HepG2 (cell line): Measurements from ENCODE around the gene SNRPD3. TPM values are rescaled to one million over a fixed set of nuclear protein-coding genes. Genes with fewer than 3 reads are reported as not detected.

Experiments
- ATAC-seq: fragments of 200-7000 bp; cut with Tn5 transposase; 3 replicates; pipeline ENCODE4 v1.9.1; 2020; ENCODE audit warnings: mild to moderate bottlenecking, moderate library complexity
- BruUV-seq: library from RNA; stranded (reverse); fragments of 400-500 nt; replicated peaks from 2 replicates; lab custom pipeline; 2021; lab: Mats Ljungman, UMichigan
- CTCF ChIA-PET: fragments of 300-600 bp; formaldehyde crosslinking; extraction: SDS; loops from one replicate; lab custom pipeline; 2021; ENCODE audit warnings: low total read pairs, inconsistent platforms, low intra/inter-chr PET ratio; lab: Yijun Ruan, JAX
- POLR2A ChIA-PET: fragments of 350-600 bp; sonication (Branson Sonifier 250); formaldehyde crosslinking; loops from one replicate; lab custom pipeline; 2020; ENCODE audit warnings: antibody characterized with exemption, inconsistent platforms; lab: Yijun Ruan, JAX
- DNase-seq: peaks from one replicate; pipeline ENCODE4 v3.0.0-alpha.2; 2015; ENCODE audit warnings: low spot score
- FAIRE-seq: peaks from 3 replicates; lab custom pipeline; 2011; peaks lifted over from hg19 to GRCh38; lab: Jason Lieb, UNC
- H2AFZ ChIP-seq: one replicate; pipeline ENCODE4 v1.6.1; 2011; ENCODE audit warnings: low read length, inconsistent platforms
- H3K27ac ChIP-seq: fragments of 300-600 bp; 3 replicates; pipeline ENCODE4 v1.8.0; 2011; ENCODE audit warnings: mixed run types, mild to moderate bottlenecking, mixed read lengths, low read length, inconsistent platforms; ENCODE audit not compliant: insufficient read depth; ENCODE audit errors: extremely low read length
- H3K27me3 ChIP-seq, 2 experiments: fragments of 200-600 bp in 1 of 2; 2 replicates in 1 of 2; 3 replicates in 1 of 2; pipeline versions ENCODE4 v1.6.0 to v1.8.0; 2011; ENCODE audit warnings: low read length in 2 of 2, mild to moderate bottlenecking in 2 of 2, moderate library complexity in 2 of 2, inconsistent platforms in 1 of 2; ENCODE audit not compliant: insufficient read depth in 2 of 2, control insufficient read depth in 1 of 2
- H3K36me3 ChIP-seq, 2 experiments: fragments of 200-600 bp in 1 of 2; replicated peaks in 1 of 2; 2 replicates in 1 of 2; 3 replicates in 1 of 2; pipeline versions ENCODE4 v1.5.1 to v1.8.0; 2011; ENCODE audit warnings: low read length in 2 of 2, inconsistent platforms in 1 of 2; ENCODE audit not compliant: insufficient read depth in 2 of 2, control insufficient read depth in 1 of 2
- H3K4me1 ChIP-seq: 2 replicates; pipeline ENCODE4 v1.5.1; 2012; ENCODE audit warnings: low read length, inconsistent platforms; ENCODE audit not compliant: insufficient read depth
- H3K4me2 ChIP-seq: 2 replicates; pipeline ENCODE4 v1.6.0; 2011; ENCODE audit warnings: low read depth, low read length, inconsistent platforms
- H3K4me3 ChIP-seq, 3 experiments: fragments of 200-600 bp in 1 of 3; sonication (generic), shearing (Covaris generic) in 1 of 3; replicated peaks in 1 of 3; 2 replicates each; pipeline ENCODE4 v1.5.1; 2011 to 2016; ENCODE audit warnings: low read length in 3 of 3, inconsistent platforms in 2 of 3, low read depth in 2 of 3, mild to moderate bottlenecking in 2 of 3, control low read depth in 1 of 3, mixed read lengths in 1 of 3; ENCODE audit not compliant: insufficient read depth in 1 of 3
- H3K79me2 ChIP-seq: one replicate; pipeline ENCODE4 v1.6.1; 2011; ENCODE audit warnings: low read length, inconsistent platforms; ENCODE audit not compliant: insufficient read depth
- H3K9ac ChIP-seq: 2 replicates; pipeline ENCODE4 v1.6.0; 2011; ENCODE audit warnings: mild to moderate bottlenecking, low read depth, low read length, inconsistent platforms; ENCODE audit not compliant: insufficient read depth
- H3K9me3 ChIP-seq: 2 replicates; pipeline ENCODE4 v1.5.1; 2012; ENCODE audit warnings: mild to moderate bottlenecking, low read length
- H4K20me1 ChIP-seq: 2 replicates; pipeline ENCODE4 v1.6.0; 2011; ENCODE audit warnings: inconsistent platforms, mild to moderate bottlenecking, low read length, moderate library complexity; ENCODE audit not compliant: insufficient read depth
- ATF7-NPFF ChIP-seq: sonication (generic); formaldehyde crosslinking; IDR thresholded peaks from 2 replicates; pipeline ENCODE4 v1.8.1; 2023; ENCODE audit warnings: mild to moderate bottlenecking, low read depth, missing genetic modification reagents, moderate library complexity
- BRD4 ChIP-seq: sonication (generic); formaldehyde crosslinking; IDR thresholded peaks from 2 replicates; pipeline ENCODE4 v1.4.0; 2020; ENCODE audit warnings: missing genetic modification reagents
- CEBPG ChIP-seq: IDR thresholded peaks from 2 replicates; pipeline ENCODE4 v1.6.1; 2016
- EP300 ChIP-seq, 3 experiments: sonication (generic) in 1 of 3; formaldehyde crosslinking in 1 of 3; IDR thresholded peaks; 2 replicates each; pipeline versions ENCODE4 v1.5.1 to v1.6.1; 2011 to 2020; ENCODE audit warnings: low read depth in 2 of 3, low read length in 2 of 3, borderline replicate concordance in 1 of 3, improper control_type of control experiment in 1 of 3, mild to moderate bottlenecking in 1 of 3, missing genetic modification reagents in 1 of 3, moderate library complexity in 1 of 3
- MAFG ChIP-seq: sonication (generic); formaldehyde crosslinking; IDR thresholded peaks from 2 replicates; pipeline ENCODE4 v1.5.1; 2020; ENCODE audit warnings: mild to moderate bottlenecking, missing genetic modification reagents
- MEF2D ChIP-seq: sonication (generic); formaldehyde crosslinking; IDR thresholded peaks from 2 replicates; pipeline ENCODE4 v1.5.1; 2020; ENCODE audit warnings: mild to moderate bottlenecking, missing genetic modification reagents
- MZF1 ChIP-seq: sonication (generic); formaldehyde crosslinking; IDR thresholded peaks from 2 replicates; pipeline ENCODE4 v1.8.1; 2023; ENCODE audit warnings: mild to moderate bottlenecking, missing genetic modification reagents, borderline replicate concordance
- NFE2L2 ChIP-seq: fragments of 150-350 bp; IDR thresholded peaks from 2 replicates; pipeline ENCODE4 v1.6.1; 2014; ENCODE audit warnings: low read length
- REPIN1 ChIP-seq: sonication (generic); formaldehyde crosslinking; IDR thresholded peaks from 2 replicates; pipeline ENCODE4 v1.8.0; 2022; ENCODE audit warnings: missing genetic modification reagents, low read depth, mild to moderate bottlenecking, borderline replicate concordance
- TAF1 ChIP-seq: sonication (generic); formaldehyde crosslinking; IDR thresholded peaks from 2 replicates; pipeline ENCODE4 v1.4.0; 2020; ENCODE audit warnings: missing genetic modification reagents
- ZBTB4 ChIP-seq: sonication (generic); formaldehyde crosslinking; IDR thresholded peaks from 2 replicates; pipeline ENCODE4 v1.4.0; 2020; ENCODE audit warnings: missing genetic modification reagents, mild to moderate bottlenecking, borderline replicate concordance
- ZFP41 ChIP-seq: sonication (generic); formaldehyde crosslinking; IDR thresholded peaks from 2 replicates; pipeline ENCODE4 v1.4.0; 2020; ENCODE audit warnings: mild to moderate bottlenecking, missing genetic modification reagents, borderline replicate concordance
- ZNF451 ChIP-seq: sonication (generic); formaldehyde crosslinking; IDR thresholded peaks from 2 replicates; pipeline ENCODE4 v1.5.0; 2020; ENCODE audit warnings: mild to moderate bottlenecking, missing genetic modification reagents
- ZNF766 ChIP-seq: sonication (generic); formaldehyde crosslinking; IDR thresholded peaks from 2 replicates; pipeline ENCODE4 v1.5.0; 2020; ENCODE audit warnings: missing genetic modification reagents, borderline replicate concordance
- ZXDC ChIP-seq: sonication (generic); formaldehyde crosslinking; IDR thresholded peaks from 2 replicates; pipeline ENCODE4 v1.5.0; 2020; ENCODE audit warnings: mild to moderate bottlenecking, missing genetic modification reagents
- WGBS: methylation state at CpG from one replicate; pipeline ENCODE4 v1.1.6; 2017; ENCODE audit warnings: low lambda C conversion rate; 5-methylcytosine and 5-hydroxymethylcytosine counted together
- in situ Hi-C: cut with HindIII; loops from 2 replicates; pipeline ENCODE4 v1.10.0; 2017; ENCODE audit warnings: low pct_unique_long_range_greater_than_20kb; ENCODE audit not compliant: extremely low pct_ligation_motif_present
- intact Hi-C: fragments of 100-400 bp; cut with micrococcal nuclease; formaldehyde crosslinking; loops from one replicate; pipeline ENCODE4 v1.10.0; 2022; ENCODE audit not compliant: unreplicated experiment
- polyA plus RNA-seq, 8 experiments: library from polyadenylated mRNA; depleted of rRNA in 3 of 8; stranded (reverse) in 7 of 8; unstranded in 1 of 8; fragments of >200 nt; fragmentation: Illumina TruSeq in 4 of 8; extraction: Trizol in 4 of 8; gene quantifications; 2 replicates each; pipeline versions ENCODE4 v1.2.1 to v1.2.3, GENCODE V29; 2011 to 2016; ENCODE audit warnings: low read depth in 4 of 8, missing spikeins in 1 of 8, mixed read lengths in 1 of 8; ENCODE audit not compliant: insufficient read depth in 1 of 8
- total RNA-seq, 5 experiments: library from RNA; depleted of rRNA; stranded (reverse); fragments of >200 nt; fragmentation: Illumina TruSeq; extraction: Trizol; gene quantifications; 2 replicates each; pipeline ENCODE4 v1.2.3, GENCODE V29; 2016; ENCODE audit warnings: low read depth in 1 of 5

Gene SNRPD3
- total and polyA plus RNA-seq, 2 of the 13 experiments (the other 11 are each of a cell fraction or from before 2014, with no cell fraction given), result 110 to 209 TPM

GRCh38 chr22:24510637-24511625 is 44.9 kb upstream of the SNRPD3 start:
- 52% methylated on average over 10 of the region's 10 CpGs for WGBS
- 0 out of 6 replicates have a peak overlapping the region, but pooled peaks of 1 of the 3 experiments have one; percentile 5 for H3K4me3 ChIP-seq
- H3K36me3 ChIP-seq, result no peaks in the 10 kb centered on the region
- H3K4me2 ChIP-seq, result peak overlapping the region; percentile 25; the same call in 1 of the 2 replicates
- no peak overlapping the region; the same call in 1 of the 2 replicates for H3K9ac ChIP-seq
- H4K20me1 ChIP-seq, result no peaks in the 10 kb centered on the region
- peak; percentile 51 for DNase-seq
- ATAC-seq, result no peak
- peak overlapping the region; percentile 55 for H3K27ac ChIP-seq
- H3K4me1 ChIP-seq, result peaks cover 100% of the 10 kb centered on the region
- H3K27me3 ChIP-seq, result no peaks in the 10 kb centered on the region
- H3K79me2 ChIP-seq, result no peaks in the 10 kb centered on the region
- intact Hi-C loops, result no loop called here
- POLR2A ChIA-PET, result interaction anchor here (0.6 to 1.6 kb wide), 3 partner anchors 10 to 40 kb away, joined by 3 to 4 read pairs (median 4); no protein-coding TSS in a partner anchor
- FAIRE-seq, result no peak
- BruUV-seq, result no TSS peak
- no peak overlapping the region for H2AFZ ChIP-seq
- in situ Hi-C loops, result loop anchor here (10.0 kb wide), 1 partner anchor 186 kb away; no protein-coding TSS in a partner anchor
- CTCF ChIA-PET, result no interaction called here
- no peaks in the 10 kb centered on the region for H3K9me3 ChIP-seq
- no peak for TF ChIP-seq REPIN1
- peak; percentile 81 for TF ChIP-seq CEBPG (CRISPR knock-in tag)
- TF ChIP-seq ATF7-NPFF (CRISPR knock-in tag), result no peak
- no peak for TF ChIP-seq ZNF451 (CRISPR knock-in tag)
- peak; percentile 37; the same call in 1 of the 2 replicates for TF ChIP-seq NFE2L2
- no peak for TF ChIP-seq ZNF766 (CRISPR knock-in tag)
- TF ChIP-seq EP300 (IDR thresholded peaks at IDR 0.05; ENCODE audit: low read depth in 2 of 2, low read length in 2 of 2), result peak in 1 of 2 experiments; percentile 24; a peak in 1 of 4 replicates
- no peak for TF ChIP-seq EP300 (CRISPR knock-in tag; IDR thresholded peaks at IDR 0.05; ENCODE audit: borderline replicate concordance)
- TF ChIP-seq ZXDC (CRISPR knock-in tag), result no peak
- 0 out of 2 replicates have a peak, but pooled peaks have one; percentile 40 for TF ChIP-seq BRD4
- no peak for TF ChIP-seq MZF1
- peak; percentile 19; the same call in 1 of the 2 replicates for TF ChIP-seq ZBTB4 (CRISPR knock-in tag)
- peak; percentile 90 for TF ChIP-seq MAFG
- TF ChIP-seq TAF1 (CRISPR knock-in tag), result no peak
- peak; percentile 93 for TF ChIP-seq MEF2D
- no peak for TF ChIP-seq ZFP41
